Vagina (tissue), 2 donors: ENCODE data around the gene NHERF1.

Experiments
- CTCF ChIP-seq, 3 experiments: fragments of 450-650 bp in 2 of 3; fragments of 200-600 bp in 1 of 3; sonication (generic) in 1 of 3; IDR thresholded peaks; one replicate each; pipeline ENCODE4 v1.5.1; 2017 to 2019; ENCODE audit warnings: antibody characterized with exemption in 3 of 3, mild to moderate bottlenecking in 2 of 3, moderate library complexity in 2 of 3
- POLR2AphosphoS5 ChIP-seq, 2 donors: sonication (generic); formaldehyde crosslinking; IDR thresholded peaks; one replicate each; pipeline ENCODE4 v1.9.0; 2017; ENCODE audit warnings: antibody characterized with exemption in 2 of 2, mild to moderate bottlenecking in 2 of 2, low read depth in 1 of 2; ENCODE audit not compliant: insufficient read depth in 1 of 2

GRCh38 chr17:74769856-74770497 lies 21.5 kb downstream of the NHERF1 start:
- TF ChIP-seq POLR2AphosphoS5 (IDR thresholded peaks at IDR 0.05; ENCODE audit: insufficient read depth in 1 of 2, low read depth in 1 of 2) (no peak), CTCF (IDR thresholded peaks at IDR 0.05) (no peak)
